Thoracic aorta (tissue), 2 donors: Measurements from ENCODE around the gene SLC9A3. TPM values are rescaled to one million over a fixed set of nuclear protein-coding genes. Genes with fewer than 3 reads are reported as not detected.

Experiments used
- ATAC-seq: fragments of 150-250 bp; one replicate; pipeline ENCODE4 v1.8.0; 2017; ENCODE audit warnings: low read depth; ENCODE audit not compliant: insufficient number of reproducible peaks, low FRiP score
- DNase-seq: peaks from one replicate; pipeline ENCODE4 v3.0.0-alpha.2; 2020; ENCODE audit warnings: low spot score
- H3K27ac ChIP-seq, 2 donors: fragments of 200-600 bp; sonication (generic); 1 replicate in 1 of 2; 2 replicates in 1 of 2; pipeline ENCODE4 v1.5.1; 2016; ENCODE audit warnings: mild to moderate bottlenecking in 2 of 2, moderate library complexity in 2 of 2
- H3K27me3 ChIP-seq: fragments of 200-600 bp; sonication (generic); replicated peaks from 2 replicates; pipeline ENCODE4 v1.6.0; 2016; ENCODE audit warnings: mild to moderate bottlenecking; ENCODE audit not compliant: insufficient read depth
- H3K36me3 ChIP-seq: fragments of 200-600 bp; sonication (generic); one replicate; pipeline ENCODE4 v1.5.1; 2016
- H3K4me1 ChIP-seq, 2 donors: fragments of 200-600 bp; sonication (generic); 1 replicate in 1 of 2; 2 replicates in 1 of 2; pipeline versions ENCODE4 v1.5.1 to v1.6.0; 2016; ENCODE audit warnings: low read depth in 2 of 2, mild to moderate bottlenecking in 1 of 2; ENCODE audit not compliant: control insufficient read depth in 1 of 2
- H3K4me3 ChIP-seq: fragments of 200-600 bp; sonication (generic); 2 replicates; pipeline ENCODE4 v1.5.1; 2016; ENCODE audit warnings: mild to moderate bottlenecking
- H3K9me3 ChIP-seq: fragments of 200-600 bp; sonication (generic); 2 replicates; pipeline ENCODE4 v1.5.1; 2016
- total RNA-seq, 2 donors: library from RNA; depleted of rRNA; stranded (reverse); fragments of >200 nt; gene quantifications; one replicate each; pipeline versions ENCODE4 v1.1.0 to v1.2.3, GENCODE V29; 2016
- TF ChIP-seq, protein P1 (sequence below): fragments of 200-600 bp; sonication (generic); IDR thresholded peaks from one replicate; pipeline ENCODE4 v1.5.1; 2019; ENCODE audit warnings: antibody characterized with exemption

SLC9A3 gene
- total RNA-seq, 2 donors from 2014 or later: 1.6 to 1.8 TPM

DNA sequence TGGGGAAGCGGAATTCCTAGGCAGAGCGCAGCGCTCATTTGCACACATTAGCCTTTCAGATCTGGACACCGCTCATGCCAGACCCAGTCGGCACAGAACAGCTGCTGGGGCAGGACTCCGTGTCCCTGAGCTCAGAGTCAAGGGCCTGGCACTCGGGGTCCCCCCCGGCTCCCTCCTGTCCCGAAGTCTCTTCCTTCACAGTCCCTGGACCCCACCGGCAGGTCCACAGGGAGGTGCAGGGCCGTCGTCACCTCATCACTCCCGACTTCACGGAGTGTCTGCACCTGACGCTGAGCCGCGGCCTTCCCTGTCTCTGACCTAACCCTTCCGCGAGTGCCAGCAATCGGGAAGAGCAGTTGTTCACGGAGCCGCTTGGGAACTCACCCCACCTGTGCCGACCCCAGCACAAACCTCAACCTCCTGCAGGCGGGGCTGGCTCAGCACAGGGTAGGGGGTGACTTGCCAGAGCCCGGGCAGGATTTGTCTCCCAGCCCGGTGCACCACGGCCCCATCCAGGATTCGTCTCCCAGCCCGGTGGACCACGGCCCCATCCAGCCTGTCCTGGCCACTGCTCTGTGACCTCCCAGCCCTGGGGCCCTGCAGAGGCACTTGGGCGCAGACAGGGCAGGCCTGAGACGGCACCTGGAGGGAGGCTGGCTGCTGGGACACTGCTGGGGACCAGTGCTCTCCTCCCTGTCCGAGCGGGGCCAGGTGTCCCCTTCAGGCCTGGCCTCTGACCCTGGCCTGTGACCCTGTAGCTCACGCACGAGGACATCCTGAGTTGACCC lies 9.9 kb upstream of the SLC9A3 start:
- no peaks in the 10 kb centered on the region for H3K9me3 ChIP-seq
- peaks cover 0 to 5% of the 10 kb centered on the region in 2 donors for H3K4me1 ChIP-seq
- ATAC-seq (no peak), DNase-seq (no peak)
- H3K27me3 ChIP-seq: no peaks in the 10 kb centered on the region
- no peak overlapping the region for H3K27ac ChIP-seq
- TF ChIP-seq, protein P1, sequence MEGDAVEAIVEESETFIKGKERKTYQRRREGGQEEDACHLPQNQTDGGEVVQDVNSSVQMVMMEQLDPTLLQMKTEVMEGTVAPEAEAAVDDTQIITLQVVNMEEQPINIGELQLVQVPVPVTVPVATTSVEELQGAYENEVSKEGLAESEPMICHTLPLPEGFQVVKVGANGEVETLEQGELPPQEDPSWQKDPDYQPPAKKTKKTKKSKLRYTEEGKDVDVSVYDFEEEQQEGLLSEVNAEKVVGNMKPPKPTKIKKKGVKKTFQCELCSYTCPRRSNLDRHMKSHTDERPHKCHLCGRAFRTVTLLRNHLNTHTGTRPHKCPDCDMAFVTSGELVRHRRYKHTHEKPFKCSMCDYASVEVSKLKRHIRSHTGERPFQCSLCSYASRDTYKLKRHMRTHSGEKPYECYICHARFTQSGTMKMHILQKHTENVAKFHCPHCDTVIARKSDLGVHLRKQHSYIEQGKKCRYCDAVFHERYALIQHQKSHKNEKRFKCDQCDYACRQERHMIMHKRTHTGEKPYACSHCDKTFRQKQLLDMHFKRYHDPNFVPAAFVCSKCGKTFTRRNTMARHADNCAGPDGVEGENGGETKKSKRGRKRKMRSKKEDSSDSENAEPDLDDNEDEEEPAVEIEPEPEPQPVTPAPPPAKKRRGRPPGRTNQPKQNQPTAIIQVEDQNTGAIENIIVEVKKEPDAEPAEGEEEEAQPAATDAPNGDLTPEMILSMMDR: no peak
- no peaks in the 10 kb centered on the region for H3K36me3 ChIP-seq
- H3K4me3 ChIP-seq: no peak overlapping the region

DNA sequence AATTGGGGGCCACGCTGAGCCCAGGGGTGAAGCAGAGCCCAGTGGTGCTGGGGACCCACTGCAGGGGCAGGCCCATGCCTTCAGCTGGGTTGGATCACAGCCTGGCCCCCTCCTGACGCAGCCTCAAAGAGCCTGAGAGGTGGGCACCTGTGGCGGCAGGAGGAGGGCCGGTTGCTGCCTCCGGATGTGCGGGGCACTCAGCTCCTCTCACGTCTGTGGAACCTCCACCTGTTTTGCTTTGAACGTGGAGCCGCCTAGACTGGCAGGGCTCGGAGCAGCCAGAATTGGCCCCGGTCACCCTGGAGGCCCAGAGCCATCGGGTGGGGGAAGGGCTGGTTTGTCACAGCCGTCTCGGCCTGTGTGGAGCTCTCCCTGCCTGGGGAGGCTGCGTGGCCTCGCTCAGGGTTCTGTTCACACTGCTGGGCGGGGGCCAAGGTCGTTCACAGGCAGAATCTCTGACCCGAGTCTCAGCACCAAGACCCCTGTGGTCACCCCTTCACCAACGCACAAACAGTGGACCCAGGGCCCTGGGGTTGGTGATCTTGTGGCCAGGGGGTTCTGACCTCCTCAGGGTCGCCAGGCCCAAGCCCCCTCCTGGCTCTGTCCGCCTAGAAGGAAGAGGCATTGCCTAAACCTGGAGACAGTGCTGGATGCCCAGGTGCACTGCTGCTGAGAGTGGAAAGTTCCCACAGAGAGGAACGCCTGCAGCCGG lies 9.2 kb upstream of the SLC9A3 start:
- Histone ChIP-seq H3K4me1 (peaks cover 0 to 5% of the 10 kb centered on the region in 2 donors), H3K4me3 (no peak overlapping the region), H3K27me3 (no peaks in the 10 kb centered on the region), H3K9me3 (no peaks in the 10 kb centered on the region), H3K36me3 (no peaks in the 10 kb centered on the region), H3K27ac (no peak overlapping the region)
- TF ChIP-seq, protein P1: no peak
- no peak for ATAC-seq
- DNase-seq: no peak

DNA sequence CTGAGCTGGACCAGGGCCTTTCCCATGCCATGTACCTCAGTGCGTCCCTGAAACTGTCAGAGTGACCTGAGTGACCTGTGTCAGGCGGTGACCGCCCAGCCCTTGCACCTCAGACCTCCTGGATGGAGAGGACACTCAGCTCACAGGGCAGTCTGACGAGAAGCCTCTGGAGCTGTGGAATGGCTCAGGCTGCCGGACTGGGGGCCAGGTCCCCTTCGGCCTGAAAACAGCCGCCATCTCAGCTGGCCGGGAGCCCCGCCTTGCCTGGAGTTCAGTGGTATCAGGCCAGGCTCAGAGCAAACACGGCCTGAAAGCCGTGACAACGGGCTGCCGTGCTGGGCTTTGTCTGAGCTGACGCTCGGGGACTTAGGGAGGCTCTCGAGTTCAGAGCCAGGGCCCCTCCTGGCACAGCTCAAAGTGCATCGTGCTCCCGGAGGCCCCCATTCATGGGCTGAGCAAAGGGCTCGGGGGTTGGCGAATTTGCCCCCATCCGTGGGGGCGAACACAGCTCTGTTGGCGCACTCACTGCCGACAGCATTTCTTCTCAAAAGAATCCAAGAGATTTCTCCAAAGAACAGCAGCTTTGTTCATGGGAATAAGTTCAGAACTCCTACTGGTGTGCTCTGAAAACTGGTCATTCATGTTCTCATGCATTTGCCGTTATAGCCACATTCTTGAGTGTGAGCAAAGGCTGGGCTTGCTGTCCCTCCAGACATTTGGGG lies 8.4 kb upstream of the SLC9A3 start:
- Histone ChIP-seq H3K4me1 (peaks cover 0 to 5% of the 10 kb centered on the region in 2 donors), H3K27ac (no peak overlapping the region), H3K27me3 (no peaks in the 10 kb centered on the region), H3K4me3 (no peak overlapping the region), H3K36me3 (no peaks in the 10 kb centered on the region), H3K9me3 (no peaks in the 10 kb centered on the region)
- no peak for ATAC-seq
- DNase-seq: no peak
- TF ChIP-seq, protein P1: no peak

DNA sequence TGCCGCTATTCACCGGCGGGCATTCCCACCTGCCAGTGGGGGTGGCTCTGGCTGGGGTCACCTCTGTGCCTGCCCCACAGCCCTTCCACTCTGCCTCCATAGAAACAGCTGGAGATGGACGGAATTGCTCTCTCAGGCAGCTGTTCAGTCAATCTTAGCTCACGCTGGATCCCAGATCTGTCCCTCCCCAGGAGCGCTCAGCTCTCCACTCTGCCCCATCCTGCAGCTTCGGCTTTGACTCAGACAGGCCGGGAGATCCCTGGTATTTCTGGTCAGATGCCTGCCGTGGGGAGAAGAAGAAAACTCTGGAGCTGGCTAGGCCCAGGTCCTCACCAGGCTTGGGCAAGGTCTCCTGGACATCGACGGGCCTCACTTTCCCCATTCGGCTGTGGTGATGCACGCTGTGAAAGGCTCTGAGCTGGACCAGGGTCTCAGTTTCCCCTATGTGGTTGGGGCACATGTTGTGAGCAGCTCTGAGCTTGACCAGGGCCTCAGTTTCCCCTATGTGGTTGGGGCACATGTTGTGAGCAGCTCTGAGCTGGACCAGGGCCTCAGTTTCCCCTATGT lies 7.6 kb upstream of the SLC9A3 start:
- H3K27ac ChIP-seq: no peak overlapping the region
- TF ChIP-seq, protein P1: no peak
- no peaks in the 10 kb centered on the region for H3K9me3 ChIP-seq
- H3K4me3 ChIP-seq: no peak overlapping the region
- DNase-seq (no peak), ATAC-seq (no peak)
- H3K36me3 ChIP-seq: no peaks in the 10 kb centered on the region
- no peaks in the 10 kb centered on the region for H3K27me3 ChIP-seq
- peaks cover 0 to 5% of the 10 kb centered on the region in 2 donors for H3K4me1 ChIP-seq
